Ectodermal cell (in vitro differentiated cells): ENCODE results near the gene POC1B.
A peak's percentile ranks its signal among the peaks of the same experiment; 100 is the strongest.

Experiments
- H3K27ac ChIP-seq: 2 replicates; pipeline ENCODE4 v1.7.0; 2013; ENCODE audit warnings: mild to moderate bottlenecking, low read depth, low read length; ENCODE audit not compliant: insufficient read depth, poor library complexity, severe bottlenecking
- H3K27me3 ChIP-seq: 2 replicates; pipeline ENCODE4 v1.7.0; 2013; ENCODE audit warnings: mild to moderate bottlenecking, low read length; ENCODE audit not compliant: insufficient read depth, control insufficient read depth, poor library complexity, severe bottlenecking
- H3K36me3 ChIP-seq: one replicate; pipeline ENCODE4 v1.7.0; 2013; ENCODE audit warnings: low read length; ENCODE audit not compliant: control insufficient read depth, insufficient read depth
- H3K4me1 ChIP-seq: one replicate; pipeline ENCODE4 v1.7.0; 2013; ENCODE audit warnings: low read length; ENCODE audit not compliant: control insufficient read depth, insufficient read depth
- H3K4me3 ChIP-seq: 2 replicates; pipeline ENCODE4 v1.7.0; 2013; ENCODE audit warnings: low read depth, low read length, control low read depth; ENCODE audit not compliant: insufficient read depth
- H3K9me3 ChIP-seq: 2 replicates; pipeline ENCODE4 v1.7.0; 2013; ENCODE audit warnings: mild to moderate bottlenecking, low read length, moderate library complexity; ENCODE audit not compliant: control insufficient read depth
- WGBS, 2 experiments: methylation state at CpG; one replicate each; pipeline ENCODE4 v1.1.7; 2013; ENCODE audit warnings: missing lambda C conversion rate in 2 of 2; 5-methylcytosine and 5-hydroxymethylcytosine counted together

Gene POC1B

DNA sequence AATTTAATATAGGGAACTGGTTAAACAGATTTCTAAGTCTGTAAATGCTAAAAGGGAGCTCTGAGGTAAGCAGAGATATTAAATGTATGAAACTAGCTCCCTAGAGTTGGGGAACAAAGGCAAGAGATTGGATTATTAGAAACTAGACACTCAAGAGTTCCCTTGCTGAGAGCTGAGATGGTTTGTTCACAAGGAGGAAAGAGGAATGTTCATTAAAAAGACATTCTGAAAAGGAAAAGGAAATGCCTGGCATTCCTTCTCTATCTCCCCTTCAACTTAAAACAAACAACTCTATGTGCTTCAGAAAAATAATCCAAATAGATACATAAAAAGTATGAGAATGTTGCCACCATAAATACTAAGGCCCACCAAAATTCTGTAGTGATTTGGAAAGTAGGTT is 74.9 kb downstream of the POC1B start:
- Histone ChIP-seq H3K4me1 (peaks cover 13% of the 10 kb centered on the region), H3K27ac (peak overlapping the region; percentile 0), H3K36me3 (no peaks in the 10 kb centered on the region), H3K4me3 (no peak overlapping the region), H3K27me3 (peaks cover 4% of the 10 kb centered on the region), H3K9me3 (no peaks in the 10 kb centered on the region)

DNA sequence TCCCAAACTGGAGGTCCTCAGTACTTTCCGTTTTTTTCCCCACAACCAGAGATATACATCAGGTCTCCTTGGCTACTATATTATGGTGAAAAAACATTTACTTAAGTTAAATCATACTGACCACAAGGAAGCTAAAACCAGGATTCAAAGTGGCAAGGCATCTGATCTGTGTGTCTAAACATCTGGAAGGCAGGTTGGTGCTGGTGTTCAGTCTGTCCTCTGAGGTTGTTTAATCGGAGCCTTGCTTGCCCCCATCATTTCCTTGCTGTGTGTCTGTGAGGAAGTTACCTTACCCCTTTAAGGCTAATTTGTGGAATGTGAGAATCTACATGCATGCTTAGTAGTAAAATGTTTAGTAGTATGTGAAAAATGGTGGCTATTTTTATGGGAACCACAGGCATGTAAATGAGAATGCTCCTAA is 76.9 kb downstream of the POC1B start:
- 94 to 96% methylated on average over 2 of the region's 2 CpGs for WGBS, 2 experiments

DNA sequence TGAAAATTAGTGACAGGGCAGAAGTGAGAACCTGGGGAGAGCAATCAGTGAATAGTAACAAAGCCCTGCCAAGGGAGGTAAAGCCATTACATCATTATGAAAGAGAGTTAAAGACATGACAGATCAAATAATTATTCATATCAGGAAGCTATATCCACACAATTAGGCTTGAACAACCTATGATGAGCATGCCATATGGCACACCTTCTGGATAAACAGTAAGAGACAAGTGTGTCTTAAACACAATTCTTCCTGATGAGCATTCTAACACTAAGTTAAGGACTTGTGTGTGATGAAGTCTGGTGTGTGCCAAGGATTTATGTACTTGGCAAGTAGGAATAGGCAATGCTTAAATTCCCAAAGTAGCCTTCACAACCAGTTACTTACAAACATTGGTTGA is 77.3 kb downstream of the POC1B start:
- H3K4me1 ChIP-seq, result peaks cover 13% of the 10 kb centered on the region
- H3K27me3 ChIP-seq, result no peaks in the 10 kb centered on the region
- no peaks in the 10 kb centered on the region for H3K36me3 ChIP-seq
- no peaks in the 10 kb centered on the region for H3K9me3 ChIP-seq
- no peak overlapping the region for H3K4me3 ChIP-seq
- no peak overlapping the region for H3K27ac ChIP-seq

More for the DNA sequence above, 76.9 kb downstream of the POC1B start:
- Histone ChIP-seq H3K27ac (no peak overlapping the region), H3K27me3 (peaks cover 4% of the 10 kb centered on the region), H3K4me3 (no peak overlapping the region), H3K4me1 (peaks cover 13% of the 10 kb centered on the region), H3K36me3 (no peaks in the 10 kb centered on the region), H3K9me3 (no peaks in the 10 kb centered on the region)

DNA sequence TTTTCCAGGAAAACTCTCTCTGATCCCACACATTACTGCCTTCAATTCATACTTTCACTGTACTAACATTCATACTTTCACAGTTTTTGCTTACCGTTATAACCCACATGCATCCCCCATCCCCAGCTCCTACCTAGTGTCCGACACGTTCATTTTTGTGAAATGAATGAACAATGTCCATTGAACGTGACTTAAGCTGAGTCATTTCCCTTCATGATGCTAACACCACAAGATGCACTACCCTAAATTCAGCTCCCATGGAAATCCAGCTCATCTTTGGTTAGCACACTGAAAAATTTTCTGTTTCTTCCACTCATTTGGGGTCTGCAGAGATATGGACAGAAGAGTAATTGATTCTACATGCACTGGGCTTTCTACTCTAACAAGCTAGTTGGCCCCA is 85.9 kb downstream of the POC1B start:
- Histone ChIP-seq H3K27ac (no peak overlapping the region), H3K36me3 (no peaks in the 10 kb centered on the region), H3K4me3 (no peak overlapping the region), H3K9me3 (no peaks in the 10 kb centered on the region), H3K27me3 (no peaks in the 10 kb centered on the region), H3K4me1 (no peaks in the 10 kb centered on the region)
- WGBS, 2 experiments, result 95 to 97% methylated on average over 4 of the region's 4 CpGs

DNA sequence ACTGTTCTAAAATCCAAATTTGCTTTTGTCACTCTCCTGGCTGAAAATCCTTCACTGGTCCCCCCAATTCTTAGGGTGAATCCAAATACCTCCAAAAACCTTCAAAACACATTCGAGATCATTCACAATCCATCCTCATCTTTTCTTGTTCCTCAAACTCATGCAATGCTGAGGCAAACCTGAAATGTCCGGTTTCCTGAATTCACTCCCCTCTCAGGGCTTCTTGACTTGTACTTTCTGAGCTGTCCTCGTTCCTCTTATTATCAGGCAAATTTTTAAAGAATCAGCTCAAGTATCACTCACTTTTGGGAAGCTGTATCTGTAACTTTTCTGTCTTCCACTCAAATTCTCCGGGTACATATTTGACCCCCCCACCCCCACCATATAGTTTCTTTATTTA is 88.6 kb downstream of the POC1B start:
- Histone ChIP-seq H3K27ac (no peak overlapping the region), H3K4me3 (no peak overlapping the region), H3K4me1 (no peaks in the 10 kb centered on the region), H3K36me3 (no peaks in the 10 kb centered on the region), H3K9me3 (no peaks in the 10 kb centered on the region), H3K27me3 (no peaks in the 10 kb centered on the region)
- 93 to 96% methylated on average over 4 of the region's 4 CpGs for WGBS, 2 experiments

DNA sequence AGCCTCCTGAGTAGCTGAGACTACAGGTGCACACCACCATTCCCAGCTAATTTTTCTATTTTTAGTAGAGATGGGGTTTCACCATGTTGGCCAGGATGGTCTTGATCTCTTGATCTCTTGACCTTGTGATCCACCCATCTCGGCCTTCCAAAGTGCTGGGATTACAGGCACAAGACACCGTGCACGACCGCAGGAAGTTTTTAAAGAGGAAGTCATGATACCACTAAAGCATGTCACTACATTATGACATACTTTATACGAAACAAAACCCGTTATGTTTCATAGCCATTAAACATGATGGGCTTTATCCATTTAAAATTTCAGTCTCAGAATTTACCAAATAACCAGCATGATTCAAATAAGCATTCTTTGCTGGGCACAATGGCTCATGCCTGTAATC is 89.8 kb downstream of the POC1B start:
- Histone ChIP-seq H3K9me3 (no peaks in the 10 kb centered on the region), H3K4me3 (no peak overlapping the region), H3K36me3 (no peaks in the 10 kb centered on the region), H3K27ac (no peak overlapping the region), H3K4me1 (no peaks in the 10 kb centered on the region), H3K27me3 (no peaks in the 10 kb centered on the region)
- 94 to 95% methylated on average over 6 of the region's 6 CpGs for WGBS, 2 experiments

DNA sequence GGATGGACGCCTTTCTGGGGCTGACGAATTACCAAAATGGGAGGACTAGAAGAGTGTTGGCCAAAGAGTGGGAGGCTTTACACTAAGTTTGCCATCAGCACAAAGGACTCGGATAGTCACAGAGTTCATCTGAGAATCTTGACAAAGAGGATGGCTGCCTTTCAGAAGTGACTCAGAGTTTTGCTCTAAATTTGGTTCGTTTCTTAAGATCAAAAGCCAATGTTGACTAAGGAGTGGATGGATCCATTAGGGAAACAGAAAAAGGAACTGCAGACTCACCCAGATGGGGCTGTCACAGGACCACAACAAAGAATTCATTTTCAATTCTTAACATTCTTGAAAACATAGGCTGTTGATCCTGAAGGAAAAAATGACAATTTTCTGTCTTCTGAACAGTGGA is 92.2 kb downstream of the POC1B start:
- Histone ChIP-seq H3K4me1 (no peaks in the 10 kb centered on the region), H3K27ac (no peak overlapping the region), H3K36me3 (no peaks in the 10 kb centered on the region), H3K9me3 (no peaks in the 10 kb centered on the region), H3K27me3 (no peaks in the 10 kb centered on the region), H3K4me3 (no peak overlapping the region)
- 89 to 91% methylated on average over 4 of the region's 4 CpGs for WGBS, 2 experiments

DNA sequence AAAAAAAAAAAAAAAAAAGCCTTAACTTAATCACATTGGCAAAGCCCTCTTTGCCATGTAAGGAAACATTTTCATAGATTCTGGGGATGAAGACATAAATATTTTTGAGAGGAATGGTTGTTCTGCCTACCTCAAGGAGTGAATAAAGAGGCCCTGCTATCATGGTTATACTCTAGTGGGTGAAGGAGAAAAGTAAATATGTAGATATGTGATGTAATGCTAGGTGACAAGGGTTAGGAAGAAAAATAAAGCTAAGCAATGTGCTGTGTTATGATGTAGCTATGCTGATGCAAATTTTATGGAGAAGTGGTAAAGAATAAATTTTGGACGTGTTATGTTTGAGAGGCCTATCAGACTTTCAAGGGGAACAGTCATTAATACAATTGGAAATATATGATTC is 93.5 kb downstream of the POC1B start:
- no peaks in the 10 kb centered on the region for H3K4me1 ChIP-seq

DNA sequence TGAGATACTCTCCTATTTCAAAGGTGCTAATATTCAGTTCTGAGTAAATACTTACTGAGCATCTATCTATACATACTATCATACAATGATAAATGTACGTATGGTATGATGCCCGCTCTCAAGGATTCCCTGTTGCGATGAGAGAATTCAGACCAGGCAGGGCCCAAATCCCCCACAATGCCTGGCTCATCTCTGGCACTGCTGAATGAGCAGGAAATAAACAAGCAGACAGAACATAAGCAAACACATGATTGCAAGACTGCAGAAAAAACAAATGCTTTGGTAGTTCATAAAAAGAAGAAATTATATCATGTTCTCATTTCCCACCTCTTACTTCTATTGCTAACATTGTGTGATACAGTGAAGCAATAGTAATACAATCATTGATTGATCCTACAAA is 96.3 kb downstream of the POC1B start:
- Histone ChIP-seq H3K36me3 (no peaks in the 10 kb centered on the region), H3K27ac (no peak overlapping the region), H3K4me1 (no peaks in the 10 kb centered on the region), H3K27me3 (no peaks in the 10 kb centered on the region), H3K9me3 (no peaks in the 10 kb centered on the region), H3K4me3 (no peak overlapping the region)
- WGBS, 2 experiments, result 94 to 100% methylated on average over 3 of the region's 3 CpGs

More for the DNA sequence above, 93.5 kb downstream of the POC1B start:
- no peaks in the 10 kb centered on the region for H3K36me3 ChIP-seq
- no peaks in the 10 kb centered on the region for H3K27me3 ChIP-seq
- 92 to 98% methylated on average over 1 of the region's 1 CpG for WGBS, 2 experiments
- H3K4me3 ChIP-seq, result no peak overlapping the region
- no peak overlapping the region for H3K27ac ChIP-seq
- H3K9me3 ChIP-seq, result no peaks in the 10 kb centered on the region

DNA sequence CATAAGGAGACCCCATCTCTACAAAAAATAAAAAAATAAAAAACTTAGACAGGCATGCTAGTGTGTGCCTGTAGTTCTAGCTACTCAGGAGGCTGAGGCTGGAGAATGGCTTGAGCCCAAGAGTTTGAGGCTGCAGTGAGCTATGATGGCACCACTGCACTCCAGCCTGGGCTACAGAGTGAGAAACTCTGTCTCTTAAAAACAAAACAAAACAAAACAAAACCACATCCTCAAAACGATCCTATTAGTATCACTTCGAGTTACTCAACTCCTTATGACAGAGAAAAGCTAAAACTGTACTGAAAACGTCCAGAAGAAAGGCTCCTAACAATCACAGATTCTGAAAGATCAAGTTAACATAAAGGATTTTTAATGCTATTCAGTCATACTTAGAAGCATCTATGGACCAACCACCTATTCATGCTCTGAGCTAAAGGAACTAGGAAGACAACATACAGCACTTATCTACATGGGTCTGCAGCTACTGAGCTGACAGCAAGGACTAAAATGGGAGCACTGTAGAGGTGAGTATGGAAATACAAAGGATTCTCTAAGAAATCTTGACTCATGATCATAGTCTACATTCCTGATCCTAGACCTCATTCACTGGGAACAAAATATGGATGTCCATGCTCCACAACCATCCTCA is 98.2 kb downstream of the POC1B start:
- WGBS, 2 experiments, result 82 to 85% methylated on average over 3 of the region's 3 CpGs
- Histone ChIP-seq H3K9me3 (no peaks in the 10 kb centered on the region), H3K36me3 (no peaks in the 10 kb centered on the region), H3K4me1 (no peaks in the 10 kb centered on the region), H3K27ac (no peak overlapping the region), H3K27me3 (no peaks in the 10 kb centered on the region), H3K4me3 (no peak overlapping the region)

DNA sequence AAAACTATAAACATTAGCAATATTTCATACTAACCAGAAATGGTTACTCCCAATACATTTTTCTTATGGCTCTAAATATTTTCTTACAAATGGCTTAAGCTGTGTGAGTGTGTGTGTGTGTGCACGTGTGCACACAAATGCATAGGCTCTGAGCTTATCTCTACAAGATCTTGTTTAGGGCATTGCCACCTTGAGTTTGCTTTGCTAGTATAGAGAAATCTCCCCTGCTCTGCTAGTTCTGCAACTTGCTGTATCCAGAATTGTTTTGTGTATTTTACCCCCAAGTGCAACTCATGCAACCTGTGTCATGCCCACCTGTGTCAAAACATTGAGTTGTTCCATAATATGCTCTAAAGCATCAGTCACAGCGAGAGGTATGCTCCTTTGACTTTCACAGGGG is 101.0 kb downstream of the POC1B start:
- 93 to 99% methylated on average over 2 of the region's 2 CpGs for WGBS, 2 experiments
- H3K36me3 ChIP-seq, result no peaks in the 10 kb centered on the region
- no peak overlapping the region for H3K27ac ChIP-seq
- no peak overlapping the region for H3K4me3 ChIP-seq
- no peaks in the 10 kb centered on the region for H3K9me3 ChIP-seq
- no peaks in the 10 kb centered on the region for H3K4me1 ChIP-seq
- no peaks in the 10 kb centered on the region for H3K27me3 ChIP-seq
